HepG2 (cell line): ENCODE data around the gene PTHLH. TPM values are rescaled to one million over a fixed set of nuclear protein-coding genes. Genes with fewer than 3 reads are reported as not detected.

ENCODE experiments used
- ATAC-seq: fragments of 200-7000 bp; cut with Tn5 transposase; 3 replicates; pipeline ENCODE4 v1.9.1; 2020; ENCODE audit warnings: mild to moderate bottlenecking, moderate library complexity
- BruUV-seq: library from RNA; stranded (reverse); fragments of 400-500 nt; replicated peaks from 2 replicates; lab custom pipeline; 2021; lab: Mats Ljungman, UMichigan
- CTCF ChIA-PET: fragments of 300-600 bp; formaldehyde crosslinking; extraction: SDS; loops from one replicate; lab custom pipeline; 2021; ENCODE audit warnings: low total read pairs, inconsistent platforms, low intra/inter-chr PET ratio; lab: Yijun Ruan, JAX
- POLR2A ChIA-PET: fragments of 350-600 bp; sonication (Branson Sonifier 250); formaldehyde crosslinking; loops from one replicate; lab custom pipeline; 2020; ENCODE audit warnings: antibody characterized with exemption, inconsistent platforms; lab: Yijun Ruan, JAX
- DNase-seq: peaks from one replicate; pipeline ENCODE4 v3.0.0-alpha.2; 2015; ENCODE audit warnings: low spot score
- FAIRE-seq: peaks from 3 replicates; lab custom pipeline; 2011; peaks lifted over from hg19 to GRCh38; lab: Jason Lieb, UNC
- H2AFZ ChIP-seq: one replicate; pipeline ENCODE4 v1.6.1; 2011; ENCODE audit warnings: low read length, inconsistent platforms
- H3K27ac ChIP-seq: fragments of 300-600 bp; 3 replicates; pipeline ENCODE4 v1.8.0; 2011; ENCODE audit warnings: mixed run types, mild to moderate bottlenecking, mixed read lengths, low read length, inconsistent platforms; ENCODE audit not compliant: insufficient read depth; ENCODE audit errors: extremely low read length
- H3K27me3 ChIP-seq, 2 experiments: fragments of 200-600 bp in 1 of 2; 2 replicates in 1 of 2; 3 replicates in 1 of 2; pipeline versions ENCODE4 v1.6.0 to v1.8.0; 2011; ENCODE audit warnings: low read length in 2 of 2, mild to moderate bottlenecking in 2 of 2, moderate library complexity in 2 of 2, inconsistent platforms in 1 of 2; ENCODE audit not compliant: insufficient read depth in 2 of 2, control insufficient read depth in 1 of 2
- H3K36me3 ChIP-seq, 2 experiments: fragments of 200-600 bp in 1 of 2; replicated peaks in 1 of 2; 2 replicates in 1 of 2; 3 replicates in 1 of 2; pipeline versions ENCODE4 v1.5.1 to v1.8.0; 2011; ENCODE audit warnings: low read length in 2 of 2, inconsistent platforms in 1 of 2; ENCODE audit not compliant: insufficient read depth in 2 of 2, control insufficient read depth in 1 of 2
- H3K4me1 ChIP-seq: 2 replicates; pipeline ENCODE4 v1.5.1; 2012; ENCODE audit warnings: low read length, inconsistent platforms; ENCODE audit not compliant: insufficient read depth
- H3K4me2 ChIP-seq: 2 replicates; pipeline ENCODE4 v1.6.0; 2011; ENCODE audit warnings: low read depth, low read length, inconsistent platforms
- H3K4me3 ChIP-seq, 3 experiments: fragments of 200-600 bp in 1 of 3; sonication (generic), shearing (Covaris generic) in 1 of 3; replicated peaks in 1 of 3; 2 replicates each; pipeline ENCODE4 v1.5.1; 2011 to 2016; ENCODE audit warnings: low read length in 3 of 3, inconsistent platforms in 2 of 3, low read depth in 2 of 3, mild to moderate bottlenecking in 2 of 3, control low read depth in 1 of 3, mixed read lengths in 1 of 3; ENCODE audit not compliant: insufficient read depth in 1 of 3
- H3K79me2 ChIP-seq: one replicate; pipeline ENCODE4 v1.6.1; 2011; ENCODE audit warnings: low read length, inconsistent platforms; ENCODE audit not compliant: insufficient read depth
- H3K9ac ChIP-seq: 2 replicates; pipeline ENCODE4 v1.6.0; 2011; ENCODE audit warnings: mild to moderate bottlenecking, low read depth, low read length, inconsistent platforms; ENCODE audit not compliant: insufficient read depth
- H3K9me3 ChIP-seq: 2 replicates; pipeline ENCODE4 v1.5.1; 2012; ENCODE audit warnings: mild to moderate bottlenecking, low read length
- H4K20me1 ChIP-seq: 2 replicates; pipeline ENCODE4 v1.6.0; 2011; ENCODE audit warnings: inconsistent platforms, mild to moderate bottlenecking, low read length, moderate library complexity; ENCODE audit not compliant: insufficient read depth
- FOSL2 ChIP-seq: sonication (generic); formaldehyde crosslinking; IDR thresholded peaks from 2 replicates; pipeline ENCODE4 v1.4.0; 2020; ENCODE audit warnings: missing genetic modification reagents
- FOXA3 ChIP-seq: IDR thresholded peaks from 2 replicates; pipeline ENCODE4 v1.6.1; 2016; ENCODE audit warnings: missing genetic modification reagents, missing compliant biosample characterization
- HMGA1 ChIP-seq: sonication (generic); formaldehyde crosslinking; conservative IDR thresholded peaks from 2 replicates; pipeline ENCODE4 v1.4.0; 2020; ENCODE audit warnings: missing genetic modification reagents
- HNF4A ChIP-seq: sonication (generic); formaldehyde crosslinking; IDR thresholded peaks from 2 replicates; pipeline ENCODE4 v1.4.0; 2020; ENCODE audit warnings: missing genetic modification reagents
- HNRNPUL1 ChIP-seq: fragments of 200-400 bp; formaldehyde crosslinking; IDR thresholded peaks from 2 replicates; pipeline ENCODE4 v1.6.1; 2017; ENCODE audit warnings: low read depth, mild to moderate bottlenecking, low read length, moderate library complexity
- MAFG ChIP-seq: sonication (generic); formaldehyde crosslinking; IDR thresholded peaks from 2 replicates; pipeline ENCODE4 v1.5.1; 2020; ENCODE audit warnings: mild to moderate bottlenecking, missing genetic modification reagents
- PPARG ChIP-seq: conservative IDR thresholded peaks from 2 replicates; pipeline ENCODE4 v1.6.1; 2016; ENCODE audit warnings: missing biosample characterization, missing genetic modification reagents
- SMAD3 ChIP-seq: sonication (generic); formaldehyde crosslinking; IDR thresholded peaks from 2 replicates; pipeline ENCODE4 v1.4.0; 2020; ENCODE audit warnings: missing genetic modification reagents
- SOX6 ChIP-seq, 2 experiments: fragments of 450-650 bp in 1 of 2; sonication (generic) in 1 of 2; formaldehyde crosslinking in 1 of 2; IDR thresholded peaks; 2 replicates each; pipeline versions ENCODE4 v1.4.0 to v1.6.1; 2017 to 2020; ENCODE audit warnings: antibody characterized with exemption in 1 of 2, mild to moderate bottlenecking in 1 of 2, missing genetic modification reagents in 1 of 2
- SRF ChIP-seq: IDR thresholded peaks from 2 replicates; pipeline ENCODE4 v1.6.1; 2011; ENCODE audit warnings: mild to moderate bottlenecking, low read depth, low read length, moderate library complexity
- ZNF274 ChIP-seq: sonication (generic); formaldehyde crosslinking; IDR thresholded peaks from 2 replicates; pipeline ENCODE4 v1.5.1; 2020; ENCODE audit warnings: mild to moderate bottlenecking, missing genetic modification reagents
- ZNF496 ChIP-seq: sonication (generic); formaldehyde crosslinking; IDR thresholded peaks from 2 replicates; pipeline ENCODE4 v1.8.1; 2023; ENCODE audit warnings: mild to moderate bottlenecking, moderate library complexity, missing genetic modification reagents; ENCODE audit not compliant: insufficient replicate concordance
- ZNF547 ChIP-seq: sonication (generic); formaldehyde crosslinking; IDR thresholded peaks from 2 replicates; pipeline ENCODE4 v1.5.1; 2020; ENCODE audit warnings: mild to moderate bottlenecking, missing genetic modification reagents
- ZNF552 ChIP-seq: sonication (generic); formaldehyde crosslinking; IDR thresholded peaks from 2 replicates; pipeline ENCODE4 v1.9.0; 2022; ENCODE audit warnings: missing genetic modification reagents, mild to moderate bottlenecking, borderline replicate concordance
- ZNF569 ChIP-seq: sonication (generic); formaldehyde crosslinking; IDR thresholded peaks from 2 replicates; pipeline ENCODE4 v1.5.0; 2020; ENCODE audit warnings: mild to moderate bottlenecking, missing genetic modification reagents, moderate library complexity, borderline replicate concordance
- ZNF619 ChIP-seq: sonication (generic); formaldehyde crosslinking; IDR thresholded peaks from 2 replicates; pipeline ENCODE4 v1.4.0; 2020; ENCODE audit warnings: mild to moderate bottlenecking, missing genetic modification reagents
- ZNF747 ChIP-seq: sonication (generic); formaldehyde crosslinking; IDR thresholded peaks from 2 replicates; pipeline ENCODE4 v1.8.1; 2023; ENCODE audit warnings: missing genetic modification reagents, mild to moderate bottlenecking, borderline replicate concordance
- ZNF891 ChIP-seq: sonication (generic); formaldehyde crosslinking; IDR thresholded peaks from 2 replicates; pipeline ENCODE4 v1.5.0; 2020; ENCODE audit warnings: mild to moderate bottlenecking, missing genetic modification reagents
- ZSCAN12 ChIP-seq: sonication (generic); formaldehyde crosslinking; IDR thresholded peaks from 2 replicates; pipeline ENCODE4 v1.9.0; 2021; ENCODE audit warnings: mild to moderate bottlenecking, missing genetic modification reagents
- WGBS: methylation state at CpG from one replicate; pipeline ENCODE4 v1.1.6; 2017; ENCODE audit warnings: low lambda C conversion rate; 5-methylcytosine and 5-hydroxymethylcytosine counted together
- in situ Hi-C: cut with HindIII; loops from 2 replicates; pipeline ENCODE4 v1.10.0; 2017; ENCODE audit warnings: low pct_unique_long_range_greater_than_20kb; ENCODE audit not compliant: extremely low pct_ligation_motif_present
- intact Hi-C: fragments of 100-400 bp; cut with micrococcal nuclease; formaldehyde crosslinking; loops from one replicate; pipeline ENCODE4 v1.10.0; 2022; ENCODE audit not compliant: unreplicated experiment
- polyA plus RNA-seq, 8 experiments: library from polyadenylated mRNA; depleted of rRNA in 3 of 8; stranded (reverse) in 7 of 8; unstranded in 1 of 8; fragments of >200 nt; fragmentation: Illumina TruSeq in 4 of 8; extraction: Trizol in 4 of 8; gene quantifications; 2 replicates each; pipeline versions ENCODE4 v1.2.1 to v1.2.3, GENCODE V29; 2011 to 2016; ENCODE audit warnings: low read depth in 4 of 8, missing spikeins in 1 of 8, mixed read lengths in 1 of 8; ENCODE audit not compliant: insufficient read depth in 1 of 8
- total RNA-seq, 5 experiments: library from RNA; depleted of rRNA; stranded (reverse); fragments of >200 nt; fragmentation: Illumina TruSeq; extraction: Trizol; gene quantifications; 2 replicates each; pipeline ENCODE4 v1.2.3, GENCODE V29; 2016; ENCODE audit warnings: low read depth in 1 of 5
- TF ChIP-seq, protein P1 (sequence below): sonication (generic); formaldehyde crosslinking; IDR thresholded peaks from 2 replicates; pipeline ENCODE4 v1.8.0; 2022; ENCODE audit warnings: low read depth, missing genetic modification reagents
- TF ChIP-seq, protein P2 (sequence below): IDR thresholded peaks from 2 replicates; pipeline ENCODE4 v1.4.0; 2020; ENCODE audit warnings: mild to moderate bottlenecking, missing genetic modification reagents

Gene PTHLH
- total and polyA plus RNA-seq, 2 of the 13 experiments (the other 11 are each of a cell fraction or from before 2014, with no cell fraction given): 0.22 TPM; not detected in 1

DNA sequence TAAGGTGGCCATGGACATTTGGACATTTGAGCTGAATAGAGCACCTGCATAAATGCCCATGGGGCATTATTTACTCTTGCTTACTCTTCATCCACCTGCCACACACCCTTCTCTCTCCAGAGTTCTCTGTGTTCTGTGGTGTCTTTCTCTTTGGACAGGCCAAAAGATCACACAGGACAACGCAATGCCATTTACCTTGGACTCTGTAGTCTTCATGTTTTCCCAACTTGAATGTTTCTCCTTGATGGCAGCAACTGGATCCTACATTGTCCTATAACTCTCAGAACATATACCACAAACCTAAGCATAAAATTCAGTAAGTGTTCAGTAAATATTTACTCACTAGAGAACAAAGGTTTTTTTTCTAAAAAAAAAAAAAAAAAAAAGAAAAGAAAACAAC lies 41.7 kb upstream of the PTHLH start:
- Histone ChIP-seq H3K4me2 (no peak overlapping the region), H3K27ac (no peak overlapping the region), H3K9me3 (no peaks in the 10 kb centered on the region), H3K36me3 (no peaks in the 10 kb centered on the region), H4K20me1 (no peaks in the 10 kb centered on the region), H2AFZ (no peak overlapping the region), H3K27me3 (peaks cover 0 to 4% of the 10 kb centered on the region in 2 experiments; a peak in 1 of 5 replicates), H3K9ac (no peak overlapping the region), H3K79me2 (no peaks in the 10 kb centered on the region), H3K4me1 (peaks cover 7% of the 10 kb centered on the region; the same call in 1 of the 2 replicates), H3K4me3 (no peak overlapping the region)
- CTCF ChIA-PET: no interaction called here
- ATAC-seq (peak; percentile 63), FAIRE-seq (no peak), DNase-seq (peak; percentile 5)
- no TSS peak for BruUV-seq
- in situ Hi-C loops: no loop called here
- WGBS: 0% methylated on average over 1 of the region's 1 CpG
- intact Hi-C loops: no loop called here
- POLR2A ChIA-PET: no interaction called here
- TF ChIP-seq ZNF547 (no peak), SMAD3 (CRISPR knock-in tag) (no peak), ZNF747 (CRISPR knock-in tag) (no peak), FOXA3 (CRISPR knock-in tag) (peak; percentile 19; the same call in 1 of the 2 replicates), ZNF552 (CRISPR knock-in tag) (no peak), ZNF891 (CRISPR knock-in tag) (no peak), MAFG (CRISPR knock-in tag) (no peak), ZNF619 (CRISPR knock-in tag) (no peak), ZNF569 (no peak), SRF (no peak), ZNF496 (CRISPR knock-in tag) (no peak), HMGA1 (CRISPR knock-in tag) (no peak), SOX6 (IDR thresholded peaks at IDR 0.05) (no peak), SOX6 (CRISPR knock-in tag; IDR thresholded peaks at IDR 0.05) (peak; percentile 39; the same call in 1 of the 2 replicates), HNF4A (CRISPR knock-in tag) (peak; percentile 37; the same call in 1 of the 2 replicates), ZNF274 (no peak), HNRNPUL1 (no peak), ZSCAN12 (no peak), FOSL2 (0 out of 2 replicates have a peak, but pooled peaks have one; percentile 8), PPARG (CRISPR knock-in tag) (no peak)
- TF ChIP-seq, protein P1, sequence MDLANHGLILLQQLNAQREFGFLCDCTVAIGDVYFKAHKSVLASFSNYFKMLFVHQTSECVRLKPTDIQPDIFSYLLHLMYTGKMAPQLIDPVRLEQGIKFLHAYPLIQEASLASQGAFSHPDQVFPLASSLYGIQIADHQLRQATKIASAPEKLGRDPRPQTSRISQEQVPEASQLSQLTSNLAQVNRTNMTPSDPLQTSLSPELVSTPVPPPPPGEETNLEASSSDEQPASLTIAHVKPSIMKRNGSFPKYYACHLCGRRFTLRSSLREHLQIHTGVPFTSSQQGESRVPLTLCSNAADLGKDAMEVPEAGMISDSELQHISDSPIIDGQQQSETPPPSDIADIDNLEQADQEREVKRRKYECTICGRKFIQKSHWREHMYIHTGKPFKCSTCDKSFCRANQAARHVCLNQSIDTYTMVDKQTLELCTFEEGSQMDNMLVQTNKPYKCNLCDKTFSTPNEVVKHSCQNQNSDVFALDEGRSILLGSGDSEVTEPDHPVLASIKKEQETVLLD (CRISPR knock-in tag): no peak
- TF ChIP-seq, protein P2, sequence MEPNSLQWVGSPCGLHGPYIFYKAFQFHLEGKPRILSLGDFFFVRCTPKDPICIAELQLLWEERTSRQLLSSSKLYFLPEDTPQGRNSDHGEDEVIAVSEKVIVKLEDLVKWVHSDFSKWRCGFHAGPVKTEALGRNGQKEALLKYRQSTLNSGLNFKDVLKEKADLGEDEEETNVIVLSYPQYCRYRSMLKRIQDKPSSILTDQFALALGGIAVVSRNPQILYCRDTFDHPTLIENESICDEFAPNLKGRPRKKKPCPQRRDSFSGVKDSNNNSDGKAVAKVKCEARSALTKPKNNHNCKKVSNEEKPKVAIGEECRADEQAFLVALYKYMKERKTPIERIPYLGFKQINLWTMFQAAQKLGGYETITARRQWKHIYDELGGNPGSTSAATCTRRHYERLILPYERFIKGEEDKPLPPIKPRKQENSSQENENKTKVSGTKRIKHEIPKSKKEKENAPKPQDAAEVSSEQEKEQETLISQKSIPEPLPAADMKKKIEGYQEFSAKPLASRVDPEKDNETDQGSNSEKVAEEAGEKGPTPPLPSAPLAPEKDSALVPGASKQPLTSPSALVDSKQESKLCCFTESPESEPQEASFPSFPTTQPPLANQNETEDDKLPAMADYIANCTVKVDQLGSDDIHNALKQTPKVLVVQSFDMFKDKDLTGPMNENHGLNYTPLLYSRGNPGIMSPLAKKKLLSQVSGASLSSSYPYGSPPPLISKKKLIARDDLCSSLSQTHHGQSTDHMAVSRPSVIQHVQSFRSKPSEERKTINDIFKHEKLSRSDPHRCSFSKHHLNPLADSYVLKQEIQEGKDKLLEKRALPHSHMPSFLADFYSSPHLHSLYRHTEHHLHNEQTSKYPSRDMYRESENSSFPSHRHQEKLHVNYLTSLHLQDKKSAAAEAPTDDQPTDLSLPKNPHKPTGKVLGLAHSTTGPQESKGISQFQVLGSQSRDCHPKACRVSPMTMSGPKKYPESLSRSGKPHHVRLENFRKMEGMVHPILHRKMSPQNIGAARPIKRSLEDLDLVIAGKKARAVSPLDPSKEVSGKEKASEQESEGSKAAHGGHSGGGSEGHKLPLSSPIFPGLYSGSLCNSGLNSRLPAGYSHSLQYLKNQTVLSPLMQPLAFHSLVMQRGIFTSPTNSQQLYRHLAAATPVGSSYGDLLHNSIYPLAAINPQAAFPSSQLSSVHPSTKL: 0 out of 2 replicates have a peak, but pooled peaks have one; percentile 39
